T-helper 2 cell (primary cell): ENCODE data around the gene SCUBE1.

Experiments
- DNase-seq, 5 experiments: peaks; one replicate each; pipeline versions ENCODE4 v3.0.0 to v3.0.0-alpha.2; 2012 to 2022

The SCUBE1 gene

DNA sequence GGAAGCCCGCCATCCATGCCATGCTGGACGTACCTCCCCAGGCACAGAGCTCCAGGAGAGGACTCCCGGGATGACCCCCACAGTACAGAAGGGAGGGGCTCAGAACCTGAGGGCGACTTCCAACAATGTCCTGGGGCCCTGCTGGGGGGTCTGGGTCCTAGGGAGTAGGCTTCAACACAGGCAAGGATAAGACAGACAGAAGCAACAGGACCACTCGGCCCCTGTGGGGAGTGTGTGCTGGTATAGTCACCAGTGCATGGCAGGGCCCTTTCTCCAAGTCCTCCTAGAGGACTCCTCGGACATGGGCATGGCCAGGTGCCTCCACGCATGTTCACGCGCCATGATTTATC lies 173.1 kb downstream of the SCUBE1 start:
- DNase-seq, result no peak

DNA sequence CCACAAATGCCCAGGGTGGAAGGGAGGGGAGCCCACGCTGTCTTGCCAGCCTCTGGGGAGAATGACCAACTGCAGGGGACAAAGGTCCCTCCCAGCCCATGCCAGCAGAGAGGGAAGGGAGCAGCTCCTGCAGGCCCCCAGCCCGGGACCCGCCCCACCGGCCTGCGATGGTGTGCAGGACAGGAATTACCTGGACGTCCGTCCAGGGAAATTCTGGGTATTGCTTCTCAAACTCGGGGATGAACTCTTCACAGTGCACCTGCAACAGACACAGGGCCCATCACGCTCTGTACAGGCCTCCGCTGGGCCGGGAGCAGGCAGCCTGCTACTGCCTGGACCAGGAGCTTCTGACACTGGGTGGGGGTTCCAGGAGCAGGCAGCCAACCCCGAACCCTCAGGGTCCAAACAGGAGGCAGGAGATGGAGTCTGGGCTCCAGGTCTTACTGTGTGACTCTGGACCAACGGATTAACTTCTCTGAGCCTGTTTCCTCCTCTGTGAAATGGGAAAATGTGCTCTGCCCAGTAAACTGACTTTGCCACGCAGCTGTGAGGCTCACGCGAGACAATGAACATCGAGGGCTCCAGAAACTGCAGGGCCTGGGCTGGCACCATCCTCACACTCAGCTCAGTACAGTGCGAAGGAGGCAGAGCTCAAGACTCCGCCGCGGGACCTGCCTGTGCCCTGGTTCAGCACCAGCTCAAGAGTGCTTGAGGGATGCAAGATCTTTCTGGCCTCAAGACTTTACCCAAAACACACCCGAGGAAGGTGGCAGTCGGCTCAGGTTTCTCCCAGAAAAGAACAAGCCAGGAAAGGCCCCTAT lies 173.7 kb downstream of the SCUBE1 start:
- DNase-seq, result no peak

DNA sequence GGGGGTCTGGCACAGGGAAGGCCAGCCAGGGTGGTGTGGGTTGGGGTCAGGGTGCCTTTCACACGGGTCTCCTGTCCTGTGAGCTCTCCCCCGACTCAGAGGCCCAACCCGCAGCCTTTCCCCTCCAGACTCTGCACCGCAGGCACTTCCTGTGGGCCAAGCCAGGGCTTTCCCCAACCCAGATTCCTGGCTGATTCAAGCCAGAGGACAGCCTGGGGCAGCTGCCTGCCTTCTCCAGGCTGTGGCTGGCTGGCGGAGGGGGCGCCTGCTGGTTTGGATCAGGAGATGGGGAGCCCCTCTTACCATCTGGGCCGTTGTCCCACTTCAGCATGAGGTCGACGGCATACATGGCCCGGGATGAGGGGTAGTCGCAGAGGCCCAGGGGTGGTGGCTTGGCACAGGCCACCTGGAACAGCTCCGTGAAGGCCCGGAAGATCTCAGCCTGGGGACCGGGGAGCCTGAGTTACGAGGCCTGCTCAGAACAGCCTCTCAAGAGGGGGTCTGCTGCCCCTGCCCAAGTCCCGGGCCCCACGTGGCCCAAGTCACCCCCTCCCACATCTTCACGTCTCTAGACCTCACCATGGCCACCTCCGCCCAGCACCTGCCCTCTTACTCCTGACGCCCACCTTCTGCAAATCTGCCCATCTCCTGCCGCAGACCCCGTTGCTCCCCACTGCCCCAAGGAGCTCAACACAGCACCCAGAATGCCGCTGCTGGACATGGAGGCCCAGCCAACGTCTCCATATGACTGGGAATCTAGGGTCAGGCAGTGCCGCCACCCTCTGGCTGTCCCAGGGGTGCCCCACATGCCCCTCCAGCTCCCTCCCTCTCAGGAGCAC lies 174.5 kb downstream of the SCUBE1 start:
- no peak for DNase-seq

DNA sequence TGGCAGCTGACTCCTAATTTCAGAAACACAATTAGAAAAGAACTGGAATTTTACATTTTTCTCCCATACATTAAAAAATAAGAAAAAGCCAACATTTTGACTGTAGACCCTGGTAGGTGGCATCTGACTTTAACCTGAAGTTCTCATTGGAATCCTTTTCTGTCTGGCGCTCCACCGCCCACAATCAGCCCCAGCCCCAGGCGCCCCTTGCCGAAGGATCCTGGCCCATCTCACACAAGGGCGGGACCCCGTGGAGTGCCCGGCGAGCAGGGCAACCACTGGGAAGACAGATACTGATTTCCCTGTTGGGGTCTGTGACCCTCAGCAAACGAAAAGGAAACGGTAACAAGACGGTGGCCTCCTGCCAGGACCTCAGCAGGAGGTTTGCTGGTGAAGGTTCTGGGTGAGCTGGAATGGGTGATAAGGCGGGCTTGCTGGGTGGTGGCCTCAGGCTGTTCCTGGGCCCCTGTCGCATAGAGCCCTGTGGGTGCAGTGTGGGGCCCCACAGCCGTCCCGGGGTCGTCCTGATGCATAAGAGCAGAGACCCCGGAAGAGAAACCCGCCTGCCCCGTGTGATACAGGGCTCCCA lies 176.1 kb downstream of the SCUBE1 start:
- DNase-seq, result no peak

DNA sequence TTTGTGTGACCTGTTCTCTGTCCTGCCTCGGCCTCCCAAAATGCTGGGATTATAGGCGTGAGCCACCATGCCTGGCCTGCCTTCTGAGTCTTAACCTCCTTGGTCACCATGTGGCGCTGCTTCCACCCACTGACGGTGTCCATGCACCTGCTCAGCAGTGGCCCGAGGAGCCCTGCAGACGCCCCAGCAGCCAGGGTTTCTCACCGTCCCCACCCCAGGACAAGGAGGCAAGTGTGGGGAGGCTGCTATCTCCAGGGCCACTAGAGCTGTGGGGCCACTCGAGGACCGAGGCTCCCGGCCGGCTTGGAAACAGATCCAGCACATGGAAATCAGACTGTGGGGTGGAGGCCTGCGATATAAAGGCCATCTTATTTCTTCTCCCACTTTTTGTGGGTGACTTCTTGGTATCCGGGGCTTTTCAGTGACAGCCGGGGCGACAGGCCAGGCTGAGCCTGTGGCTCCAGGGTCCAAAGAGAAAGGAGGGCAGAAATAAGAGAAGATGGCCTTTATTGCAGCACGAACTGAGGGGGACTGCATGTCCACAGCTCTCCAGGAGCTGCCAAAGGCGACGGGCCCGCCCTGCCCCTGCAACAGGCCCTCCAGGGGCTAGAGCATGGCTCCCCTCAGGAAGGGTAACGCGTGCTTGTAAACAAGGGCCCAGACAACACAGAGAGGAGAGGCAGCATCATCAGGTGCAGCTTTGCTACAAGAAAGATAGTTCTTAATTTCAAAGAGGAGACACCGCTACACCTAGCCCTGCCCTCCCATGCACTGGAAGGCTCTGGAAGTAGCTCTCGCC lies 176.8 kb downstream of the SCUBE1 start:
- no peak for DNase-seq

DNA sequence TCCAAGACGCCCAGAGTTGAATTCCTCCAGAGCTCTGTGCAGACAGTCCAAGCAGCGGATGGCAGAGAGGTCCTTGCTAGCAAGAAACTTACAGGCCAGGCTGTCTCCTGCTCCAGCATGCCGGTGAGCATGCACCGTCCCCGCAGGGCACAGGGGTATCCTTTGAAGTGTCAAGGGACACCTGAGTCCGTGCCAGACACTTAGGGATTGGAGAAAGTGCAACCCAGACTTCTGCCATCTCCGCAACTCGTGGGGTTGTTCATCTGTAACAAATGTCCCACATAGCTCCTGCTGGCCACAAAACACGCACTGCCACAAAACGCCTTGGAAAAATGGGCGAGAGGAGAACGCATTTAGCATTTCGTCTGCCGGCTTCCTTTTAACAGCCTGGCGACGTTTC lies 178.5 kb downstream of the SCUBE1 start:
- no peak for DNase-seq

DNA sequence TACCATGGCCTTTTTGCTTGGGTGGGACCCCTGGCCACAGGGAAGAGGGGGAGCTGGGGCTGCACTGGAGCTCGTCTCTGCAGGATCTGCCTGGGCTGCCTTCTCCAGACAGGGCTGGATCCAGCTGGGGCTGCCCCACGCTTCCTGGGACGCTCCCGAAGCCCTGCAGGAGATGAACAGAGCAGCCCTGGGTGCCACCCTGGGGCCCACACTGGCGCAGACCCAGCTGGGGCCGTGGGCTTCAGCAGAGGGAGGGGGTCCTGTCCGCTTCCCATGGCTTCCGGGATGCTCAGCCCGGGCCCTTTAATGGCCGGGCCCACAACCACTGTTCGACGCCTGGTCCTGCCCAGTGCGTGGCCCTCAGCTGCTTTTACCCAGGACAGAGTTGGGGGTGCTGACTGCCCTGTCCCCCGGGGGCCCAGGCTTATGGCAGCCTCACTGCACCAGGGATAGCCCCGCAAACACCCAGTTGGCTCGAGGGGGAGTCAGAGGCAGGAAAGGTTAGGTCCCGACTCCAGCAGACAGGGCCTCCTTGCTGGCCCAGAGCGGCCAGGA lies 179.9 kb downstream of the SCUBE1 start:
- no peak for DNase-seq

DNA sequence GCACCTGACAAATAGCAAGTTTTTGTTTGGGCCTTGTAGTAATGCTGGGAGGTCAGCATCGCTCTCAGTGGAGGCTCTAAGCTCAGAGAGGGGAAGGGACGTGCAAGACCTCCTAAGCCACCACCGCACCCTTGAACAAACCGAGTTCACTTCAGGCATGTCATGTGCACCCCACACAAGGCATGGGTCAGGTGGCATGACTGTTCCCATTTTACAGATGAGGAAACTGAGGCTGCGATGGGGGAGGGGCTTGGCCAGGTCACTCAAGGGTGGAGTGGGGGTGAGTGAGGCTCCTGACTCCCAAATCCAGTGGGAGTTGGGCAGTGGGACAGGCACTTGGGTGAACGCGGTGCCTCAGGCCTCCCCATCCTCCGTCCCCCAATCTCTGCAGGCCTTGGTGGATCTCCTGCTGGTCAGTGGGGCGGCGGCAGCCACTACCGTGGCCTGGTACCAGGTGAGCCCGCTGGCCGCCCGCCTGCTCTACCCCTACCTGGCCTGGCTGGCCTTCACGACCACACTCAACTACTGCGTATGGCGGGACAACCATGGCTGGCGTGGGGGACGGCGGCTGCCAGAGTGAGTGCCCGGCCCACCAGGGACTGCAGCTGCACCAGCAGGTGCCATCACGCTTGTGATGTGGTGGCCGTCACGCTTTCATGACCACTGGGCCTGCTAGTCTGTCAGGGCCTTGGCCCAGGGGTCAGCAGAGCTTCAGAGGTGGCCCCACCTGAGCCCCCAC lies 180.6 kb downstream of the SCUBE1 start:
- no peak for DNase-seq

DNA sequence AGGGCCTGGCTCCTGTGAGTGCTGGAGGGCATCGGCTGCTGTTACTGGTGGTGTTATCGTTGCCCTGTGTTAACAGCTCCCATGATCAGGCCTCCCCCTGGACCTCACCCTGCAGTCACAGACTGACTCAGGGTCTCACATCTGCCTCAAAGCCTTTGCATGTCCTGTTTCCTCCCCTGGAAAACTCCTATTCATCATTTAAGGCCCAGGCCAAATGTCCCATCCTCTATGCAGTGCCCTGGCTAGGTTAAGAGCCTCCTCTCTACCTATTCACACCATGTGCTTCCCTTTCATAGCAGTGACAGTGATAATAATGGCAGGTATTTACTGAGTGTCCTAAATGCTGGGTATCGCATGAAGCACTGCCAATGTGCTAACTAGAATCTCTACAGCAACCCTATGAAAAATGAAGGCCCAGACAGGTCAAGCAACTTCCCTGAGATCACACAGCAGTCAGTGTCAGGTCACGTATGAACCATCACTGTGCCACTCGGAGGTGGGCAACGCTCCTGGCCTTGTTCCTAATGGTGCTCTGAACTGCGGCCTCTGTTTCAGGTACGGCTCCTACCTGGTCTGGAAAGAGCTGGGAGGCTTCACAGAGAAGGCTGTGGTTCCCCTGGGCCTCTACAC lies 182.6 kb downstream of the SCUBE1 start:
- no peak for DNase-seq

DNA sequence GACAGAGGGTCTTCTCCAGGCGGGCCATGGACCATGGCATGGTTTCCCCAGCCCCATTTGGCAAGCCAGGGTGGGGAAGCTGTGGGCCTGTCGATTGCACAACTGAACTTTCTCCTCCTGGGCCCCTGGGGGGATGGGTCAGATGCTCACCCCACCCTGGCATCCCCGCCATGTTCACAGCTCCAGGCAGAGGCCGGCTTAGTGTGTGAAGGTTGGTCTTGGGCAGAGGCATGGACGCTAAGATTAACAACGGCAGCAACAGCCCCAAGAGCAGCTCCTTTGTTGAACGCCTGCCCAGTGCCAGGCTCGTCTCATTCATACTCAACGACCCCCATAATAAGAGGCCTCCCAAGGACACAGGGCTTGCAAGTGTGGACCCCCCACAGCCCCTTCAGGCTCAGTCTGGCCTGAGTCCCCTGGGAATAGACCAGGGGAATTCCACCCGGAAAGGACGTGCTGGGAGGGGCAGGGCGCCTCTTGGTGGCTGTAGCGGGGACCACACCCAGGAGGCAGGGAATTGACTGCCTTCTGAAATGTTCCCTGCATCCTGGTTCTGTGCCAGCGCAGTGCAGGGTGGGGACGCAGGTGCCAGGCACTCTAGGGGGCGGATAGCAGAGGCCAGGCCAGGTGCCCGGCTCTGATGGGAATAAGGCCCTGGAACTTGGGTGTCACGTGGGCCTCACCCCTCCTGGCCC lies 183.5 kb downstream of the SCUBE1 start:
- DNase-seq, result no peak

DNA sequence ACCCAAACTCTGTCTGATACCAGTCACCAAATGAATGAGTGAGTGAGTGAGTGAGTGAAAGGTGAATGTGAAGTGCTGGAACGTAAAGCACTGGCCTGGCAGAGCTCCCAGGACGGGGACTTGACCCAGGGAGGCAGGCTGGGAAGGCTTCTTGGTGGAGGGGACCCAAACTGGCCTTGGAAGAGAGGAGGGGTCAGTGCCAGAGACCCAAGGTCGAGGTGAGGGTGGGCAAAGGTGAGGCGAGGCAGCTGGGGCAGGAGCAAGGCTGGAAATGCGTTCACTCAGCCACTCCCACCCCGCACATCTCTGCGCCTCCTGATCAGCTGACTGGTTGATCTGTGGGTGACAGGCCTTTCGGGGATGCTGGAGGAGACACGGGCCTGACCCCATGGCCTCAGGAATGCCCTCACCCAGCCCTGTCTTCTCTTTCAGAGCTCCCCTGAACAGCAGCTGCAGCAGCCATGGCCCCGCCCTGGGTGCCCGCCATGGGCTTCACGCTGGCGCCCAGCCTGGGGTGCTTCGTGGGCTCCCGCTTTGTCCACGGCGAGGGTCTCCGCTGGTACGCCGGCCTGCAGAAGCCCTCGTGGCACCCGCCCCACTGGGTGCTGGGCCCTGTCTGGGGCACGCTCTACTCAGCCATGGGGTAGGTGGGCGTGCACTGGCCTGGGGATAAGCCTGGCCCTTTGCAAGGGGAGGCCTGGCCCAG lies 184.2 kb downstream of the SCUBE1 start:
- DNase-seq, result no peak

DNA sequence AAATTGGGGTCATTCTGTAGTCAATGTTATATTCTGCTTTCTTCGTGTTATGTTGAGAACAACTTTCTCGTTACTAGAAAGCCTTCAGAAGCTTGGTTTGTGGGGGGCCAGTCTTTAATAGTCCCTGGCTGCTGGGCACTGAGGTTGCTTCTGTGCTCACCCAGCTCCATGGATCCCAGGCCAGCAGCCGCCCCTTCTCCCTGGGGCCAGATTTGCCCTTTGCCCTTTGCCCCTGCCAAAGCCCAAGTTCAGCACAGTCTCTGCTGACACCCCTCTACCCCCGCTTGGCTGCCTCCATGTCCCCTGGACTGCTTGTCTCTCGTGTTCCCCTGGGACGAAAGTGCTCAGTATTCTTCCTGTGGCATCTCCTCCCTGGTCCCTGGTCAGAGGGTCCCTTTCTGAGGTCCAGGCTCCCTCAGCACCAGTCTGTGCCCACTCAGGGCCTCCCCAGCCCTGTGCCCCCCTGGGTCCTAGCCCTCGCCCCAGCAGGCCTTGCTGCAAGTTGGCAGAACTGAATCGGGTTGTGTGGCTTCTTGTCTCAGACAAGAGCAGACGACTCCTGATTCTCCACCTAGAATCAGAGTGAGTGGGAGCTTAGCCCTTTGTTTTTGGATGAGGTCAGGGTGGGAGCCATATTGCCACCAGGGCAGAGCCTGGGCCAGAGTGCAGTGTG lies 185.2 kb downstream of the SCUBE1 start:
- DNase-seq, result no peak

DNA sequence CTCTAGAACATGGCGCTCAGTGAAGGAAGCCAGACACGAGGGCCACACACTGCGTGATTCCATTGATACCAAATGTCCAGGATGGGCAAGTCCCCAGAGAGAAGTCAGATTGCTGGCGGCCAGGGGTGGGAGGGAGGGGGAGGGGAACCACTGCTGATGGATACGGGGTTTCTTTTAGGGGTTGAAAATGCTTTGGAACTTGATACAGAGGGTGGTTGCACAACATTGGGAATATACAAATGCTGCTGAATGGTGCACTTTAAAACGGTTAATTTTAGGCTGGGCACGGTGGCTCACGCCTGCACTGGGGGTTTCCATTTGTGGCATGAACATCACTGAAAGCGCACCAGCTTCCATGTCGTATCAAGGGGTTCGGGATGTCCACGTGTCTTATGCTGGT lies 186.8 kb downstream of the SCUBE1 start:
- DNase-seq, result no peak

DNA sequence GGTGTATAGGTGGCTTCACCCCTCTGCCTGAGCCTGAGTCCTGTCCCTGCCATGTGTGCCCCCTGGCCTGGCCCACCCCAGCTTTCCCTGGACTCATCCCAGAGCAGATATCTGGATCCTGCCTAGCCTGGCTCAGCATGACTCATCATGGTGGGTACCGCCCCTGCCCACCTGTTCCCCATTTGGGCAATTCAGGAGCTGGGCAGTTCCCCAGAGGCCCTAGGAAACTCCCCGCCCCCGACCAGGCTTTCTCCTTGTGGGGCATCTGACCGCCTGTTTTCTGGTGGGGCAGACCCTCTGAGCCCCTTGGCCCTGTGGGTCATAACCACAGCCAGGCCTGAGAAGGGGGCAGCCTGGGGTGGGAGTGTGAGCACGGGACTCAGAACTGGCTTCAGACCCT lies 187.4 kb downstream of the SCUBE1 start:
- no peak for DNase-seq

DNA sequence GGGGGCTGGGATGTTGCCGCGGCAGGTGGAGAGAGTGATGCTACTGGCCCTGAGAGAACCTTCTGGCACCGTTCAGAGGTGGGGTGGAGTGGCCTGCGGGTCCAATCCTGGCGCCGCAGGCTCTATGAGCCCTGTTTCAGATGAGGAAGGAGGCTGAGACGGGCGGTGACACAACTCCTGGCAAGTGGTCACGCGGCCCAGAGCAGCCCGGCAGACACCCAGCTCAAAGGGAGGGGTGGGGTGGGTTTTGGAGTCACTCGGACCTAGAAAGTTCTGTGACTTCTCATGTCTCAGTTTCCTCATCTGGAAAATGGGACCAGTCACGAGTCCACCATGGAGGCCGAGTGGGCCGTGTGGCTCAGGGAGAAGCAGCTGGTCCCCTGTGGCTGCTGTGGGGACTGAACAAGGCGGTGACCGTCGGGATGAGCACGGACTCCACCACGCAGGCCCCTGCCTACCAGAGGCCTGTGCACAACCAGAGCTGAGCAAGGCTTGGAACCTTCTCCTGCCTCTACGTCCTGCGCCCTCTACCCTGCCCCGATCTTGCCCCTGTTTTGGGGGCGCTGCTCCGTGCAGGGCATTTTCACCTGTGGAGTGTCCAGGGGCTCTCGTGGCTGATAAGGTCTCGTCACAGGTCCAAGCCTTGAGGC lies 188.2 kb downstream of the SCUBE1 start:
- DNase-seq, result no peak

DNA sequence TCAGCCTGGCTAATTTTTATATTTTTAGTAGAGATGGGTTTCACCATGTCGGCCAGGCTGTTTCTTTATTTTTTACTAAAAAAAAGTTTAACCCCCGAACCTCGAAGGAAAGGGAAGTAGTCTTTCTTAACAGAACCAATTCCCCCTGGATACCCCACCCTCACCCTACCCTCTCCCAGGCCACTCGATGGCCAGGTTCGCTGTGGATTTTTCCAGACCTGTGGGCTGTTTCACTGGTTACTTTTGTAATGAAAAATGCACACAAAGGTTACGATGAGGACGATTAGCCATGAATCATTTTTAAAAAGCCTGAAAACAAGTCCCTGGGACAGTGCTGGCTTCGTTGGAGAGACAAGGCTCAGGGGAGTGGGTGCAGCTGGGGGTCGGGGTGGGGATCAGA lies 189.3 kb downstream of the SCUBE1 start:
- no peak for DNase-seq

DNA sequence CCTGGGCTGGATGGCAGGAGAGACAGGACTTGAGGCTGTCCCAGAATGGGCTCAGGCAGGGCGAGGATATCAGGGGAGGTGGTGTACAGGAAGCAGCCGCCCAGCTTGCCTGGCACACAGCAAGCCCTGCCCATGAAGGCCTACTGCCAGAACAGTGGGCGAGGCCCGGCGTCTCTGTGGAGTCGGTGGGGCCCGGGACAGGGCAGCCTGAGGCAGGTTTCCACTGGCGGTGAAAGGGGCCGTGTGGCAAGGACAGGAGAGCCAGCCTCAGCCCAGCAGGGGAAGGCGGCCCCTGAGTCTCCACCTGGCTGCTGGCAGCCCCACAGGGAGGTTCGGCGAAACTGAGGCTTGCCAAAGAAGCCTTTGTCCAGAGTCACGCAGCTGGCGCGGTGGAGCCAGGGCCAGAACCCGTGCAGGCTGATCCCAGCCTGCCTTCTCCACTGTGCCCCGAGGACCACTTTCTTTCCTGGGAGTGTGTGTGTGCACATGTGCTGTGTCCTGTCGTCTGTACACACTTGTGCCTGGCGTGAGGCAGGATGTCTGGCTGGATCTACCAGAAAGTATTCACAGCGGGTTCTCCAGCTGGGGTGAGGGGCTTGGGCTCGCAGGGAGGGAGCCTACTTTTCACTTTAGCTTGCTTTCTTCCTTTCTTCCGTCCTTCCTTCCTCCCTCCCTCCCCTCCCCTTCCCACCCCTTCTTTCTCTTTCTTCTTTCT lies 190.7 kb downstream of the SCUBE1 start:
- DNase-seq, result peak; percentile 41 to 82 (median 55)

DNA sequence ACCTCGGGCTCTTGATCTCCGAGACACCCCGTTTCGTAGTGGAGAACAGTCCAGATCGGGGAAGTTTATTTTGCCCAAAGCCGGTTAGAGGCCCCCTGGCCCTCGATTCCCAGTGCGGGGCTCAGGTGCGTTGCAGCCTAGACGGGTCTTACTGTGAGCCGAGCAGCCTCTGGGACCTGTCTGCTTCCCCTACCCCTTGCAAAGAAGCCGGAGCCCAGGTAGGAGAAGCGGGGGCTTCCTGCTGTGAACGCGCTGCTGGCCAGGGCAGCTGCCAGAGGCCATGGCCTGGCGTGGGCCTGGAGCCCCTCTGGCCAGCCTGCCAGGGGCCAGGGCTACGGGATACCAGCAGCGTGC lies 191.2 kb downstream of the SCUBE1 start:
- peak in 1 of 5 experiments; percentile 14 for DNase-seq
